Posterior vena cava (tissue), 2 donors: ENCODE data around the gene BRIP1. TPM values are rescaled to one million over a fixed set of nuclear protein-coding genes. Genes with fewer than 3 reads are reported as not detected.
"Not testable (repeated sequence)": the region's sequence is repeated elsewhere in the genome, so short reads cannot be mapped to it uniquely, and the experiment has no call there.

ENCODE experiments used
- DNase-seq: peaks from one replicate; pipeline ENCODE4 v3.0.0-alpha.2; 2020; ENCODE audit warnings: low spot score
- intact Hi-C, 2 donors: fragments of 100-400 bp; cut with DNase I; formaldehyde crosslinking; loops; one replicate each; pipeline versions ENCODE4 v1.14.1 to v1.14.2; 2022 to 2023
- long read RNA-seq, 2 donors: library from polyadenylated mRNA; unstranded; transcript quantifications; one replicate each; pipeline ENCODE4 v2.0.0, GENCODE V29; 2020 to 2021
- total RNA-seq, 2 donors: library from RNA; stranded (reverse); fragmentation: NEBNext Ultra II Directional; extraction: Animal tissue kit (Norgen Biotek cat#: 25700); gene quantifications; one replicate each; pipeline ENCODE4 v1.2.1, GENCODE V29; 2021
- donor health status: DM: yes; HTN: yes; CAD: no.
- donor health status: DM: yes; HTN: yes; CAD: no.

The BRIP1 gene
- under 1 TPM; 0.43 to 0.69 TPM for total RNA-seq
- long read RNA-seq, donor 1, partial matches to known transcripts = 0 of 1 reads
- long read RNA-seq, donor 1, other reads (novel, unspliced or antisense) = 1 of 1 reads
- long read RNA-seq, donor 2 = 0 reads

GRCh38 chr17:61862975-61863800 lies at the start of gene BRIP1:
TSS of gene BRIP1 (minus strand) at chr17:61863528. CDS start at chr17:61861539, 1,989 bp downstream.
- DNase-seq = peak; percentile 96
- intact Hi-C loops = no loop called here

GRCh38 chr17:61908292-61909037 lies 45.1 kb upstream of the BRIP1 start:
- intact Hi-C loops = no loop called here
- no peak for DNase-seq

GRCh38 chr17:61907361-61907760 lies 44.0 kb upstream of the BRIP1 start:
- no peak for DNase-seq
- intact Hi-C loops = no loop called here

- intact Hi-C loops = no loop called here
These were observed 40.9 kb upstream of the BRIP1 start for GRCh38 chr17:61904094-61904710.

GRCh38 chr17:61903251-61903650 lies 39.9 kb upstream of the BRIP1 start:
- no peak for DNase-seq
- intact Hi-C loops = no loop called here

More at GRCh38 chr17:61904094-61904710, 40.9 kb upstream of the BRIP1 start:
- DNase-seq = no peak

- intact Hi-C loops = no loop called here
- no peak for DNase-seq
These were observed 34.3 kb upstream of the BRIP1 start for GRCh38 chr17:61897548-61898180.

GRCh38 chr17:61895391-61895790 lies 32.1 kb upstream of the BRIP1 start:
- intact Hi-C loops = no loop called here
- DNase-seq = no peak

- intact Hi-C loops, DNase-seq: not testable (repeated sequence)
These were observed 31.0 kb upstream of the BRIP1 start for GRCh38 chr17:61894310-61894709.

GRCh38 chr17:61887733-61888132 lies 24.4 kb upstream of the BRIP1 start:
- intact Hi-C loops, DNase-seq: not testable (repeated sequence)

GRCh38 chr17:61885865-61886264 lies 22.5 kb upstream of the BRIP1 start:
- DNase-seq, intact Hi-C loops: not testable (repeated sequence)

GRCh38 chr17:61884864-61885263 lies 21.5 kb upstream of the BRIP1 start:
- intact Hi-C loops = no loop called here
- DNase-seq = no peak

- no peak for DNase-seq
- intact Hi-C loops = no loop called here
These were observed 17.3 kb upstream of the BRIP1 start for GRCh38 chr17:61880589-61881102.

GRCh38 chr17:61878984-61879612 lies 15.8 kb upstream of the BRIP1 start:
- DNase-seq = no peak
- intact Hi-C loops = no loop called here

- intact Hi-C loops = no loop called here
- DNase-seq = no peak
These were observed 15.2 kb upstream of the BRIP1 start for GRCh38 chr17:61878520-61878919.

- intact Hi-C loops = no loop called here
- DNase-seq = no peak
These were observed 14.5 kb upstream of the BRIP1 start for GRCh38 chr17:61877837-61878236.

GRCh38 chr17:61875804-61876203 lies 12.5 kb upstream of the BRIP1 start:
- intact Hi-C loops = no loop called here

GRCh38 chr17:61875285-61875684 lies 12.0 kb upstream of the BRIP1 start:
- DNase-seq = no peak
- intact Hi-C loops = no loop called here

More at GRCh38 chr17:61875804-61876203, 12.5 kb upstream of the BRIP1 start:
- no peak for DNase-seq

- intact Hi-C loops = no loop called here
- DNase-seq = no peak
These were observed 10.7 kb upstream of the BRIP1 start for GRCh38 chr17:61874075-61874474.

- DNase-seq = no peak
- intact Hi-C loops = no loop called here
These were observed 8.8 kb upstream of the BRIP1 start for GRCh38 chr17:61872099-61872498.
